GM03348 (cell line): Measurements from ENCODE around the gene TMEM63A.
"Not testable (repeated sequence)": the region's sequence is repeated elsewhere in the genome, so short reads cannot be mapped to it uniquely, and the experiment has no call there.

ENCODE experiments used
- DNase-seq: peaks from one replicate; pipeline ENCODE4 v3.0.0; 2012; ENCODE audit warnings: low spot score

TMEM63A gene

GRCh38 chr1:225908773-225909172, 26.6 kb upstream of the TMEM63A start:
- no peak for DNase-seq

DNA sequence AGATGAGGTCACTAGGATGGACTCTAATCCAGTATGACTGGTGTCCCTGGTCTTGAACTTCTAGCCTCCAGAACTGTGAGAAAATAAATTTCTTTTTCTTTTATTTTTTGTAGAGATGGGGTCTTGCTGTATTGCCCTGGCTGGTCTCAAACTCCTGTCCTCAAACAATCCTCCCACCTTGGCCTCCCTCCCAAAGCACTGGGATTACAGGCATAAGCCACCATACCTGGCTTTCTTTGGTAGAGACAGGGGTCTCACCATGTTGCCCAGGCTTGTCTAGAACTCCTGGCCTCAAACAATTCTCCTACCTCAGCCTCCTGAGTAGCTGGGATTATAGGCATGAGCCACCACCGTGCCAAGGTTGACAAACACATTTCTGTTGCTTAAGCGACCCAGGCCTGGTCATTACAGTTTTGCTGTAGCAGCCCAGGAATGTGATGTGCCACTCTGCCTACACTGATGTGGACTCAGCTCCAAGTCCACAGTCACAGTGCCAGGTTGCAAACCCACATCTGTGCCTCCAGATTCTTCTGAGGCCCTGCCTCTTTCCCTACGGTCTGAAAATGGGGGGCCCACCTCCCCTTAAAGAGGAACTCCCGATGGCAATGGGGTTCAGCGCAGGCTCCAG, 25.9 kb upstream of the TMEM63A start:
- no peak for DNase-seq

GRCh38 chr1:225907341-225907740, 25.2 kb upstream of the TMEM63A start:
- DNase-seq, result no peak

- no peak for DNase-seq
These were observed 24.3 kb upstream of the TMEM63A start for GRCh38 chr1:225906467-225906866.

GRCh38 chr1:225903623-225904022, 21.4 kb upstream of the TMEM63A start:
- no peak for DNase-seq

DNA sequence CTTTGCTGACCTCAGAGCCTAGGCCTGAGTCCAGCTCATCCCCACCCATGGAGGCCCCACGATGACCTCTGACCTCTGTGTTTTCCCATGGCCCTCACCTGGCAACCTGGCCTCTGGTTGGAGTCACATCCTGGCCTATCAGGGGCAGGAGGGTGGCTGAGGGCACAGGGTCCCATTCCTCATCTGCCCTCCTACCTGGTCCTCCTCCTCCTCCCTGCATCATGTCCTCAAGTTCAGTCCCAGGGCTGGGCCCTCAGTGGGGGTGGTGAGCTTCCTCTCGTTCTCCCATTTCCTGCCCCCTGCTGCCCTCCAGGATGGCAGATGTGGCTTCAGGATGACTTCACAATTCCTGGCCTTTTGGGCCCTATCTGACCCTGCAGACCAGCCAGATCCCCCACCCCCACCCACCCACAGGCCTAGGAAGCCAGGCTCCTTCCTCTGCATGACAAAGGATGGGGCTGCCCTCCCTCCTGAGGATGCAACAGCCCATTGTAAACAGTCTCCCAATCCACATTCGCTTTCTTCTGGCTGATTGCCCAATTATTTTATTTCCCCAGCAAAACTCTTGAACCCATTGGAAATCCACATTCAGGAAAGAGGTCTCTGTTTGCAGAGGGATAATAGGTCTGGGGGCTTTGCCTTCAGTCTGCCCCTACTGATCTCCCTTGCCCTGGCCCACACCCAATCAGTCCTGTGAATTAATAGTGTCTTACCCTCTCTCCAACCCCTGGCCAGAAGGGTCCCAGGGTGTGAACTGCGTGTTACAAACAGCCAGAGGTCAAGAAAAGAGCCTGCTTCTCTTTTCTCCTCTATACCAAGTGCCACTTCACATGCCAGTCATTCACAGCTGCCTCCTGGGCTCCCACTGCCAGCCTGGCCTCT, 17.1 kb upstream of the TMEM63A start:
- no peak for DNase-seq

GRCh38 chr1:225897595-225898514, 15.7 kb upstream of the TMEM63A start:
- no peak for DNase-seq

DNA sequence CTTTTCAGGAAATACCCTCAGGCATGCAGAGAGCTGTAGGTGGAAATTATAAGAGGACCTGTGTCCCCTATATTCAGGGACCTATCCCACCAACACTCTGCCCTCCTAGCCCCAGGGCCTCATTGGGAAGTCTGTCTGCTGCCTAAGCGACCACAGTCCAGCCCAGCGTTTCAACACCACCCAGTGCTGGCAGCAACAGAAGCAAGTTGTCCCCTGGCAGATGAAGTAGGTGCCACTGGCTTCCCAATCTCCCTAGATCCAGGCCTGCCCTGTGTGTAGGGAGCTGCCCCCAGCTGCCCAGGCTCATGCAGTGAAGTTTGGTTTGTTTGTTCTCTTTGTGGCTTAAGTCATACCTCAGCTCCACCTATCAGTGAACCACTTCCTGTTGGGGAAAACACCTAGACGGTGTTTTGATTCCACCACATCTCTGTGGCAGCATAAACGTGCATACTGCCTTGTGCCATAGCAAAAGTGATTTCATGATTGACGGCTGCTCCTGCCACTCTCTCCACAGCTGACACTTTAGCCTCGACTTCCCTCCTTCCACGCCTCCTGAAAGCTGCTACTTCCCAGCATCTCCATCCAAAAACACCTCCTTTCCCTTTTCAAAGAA, 14.9 kb upstream of the TMEM63A start:
- no peak for DNase-seq

DNA sequence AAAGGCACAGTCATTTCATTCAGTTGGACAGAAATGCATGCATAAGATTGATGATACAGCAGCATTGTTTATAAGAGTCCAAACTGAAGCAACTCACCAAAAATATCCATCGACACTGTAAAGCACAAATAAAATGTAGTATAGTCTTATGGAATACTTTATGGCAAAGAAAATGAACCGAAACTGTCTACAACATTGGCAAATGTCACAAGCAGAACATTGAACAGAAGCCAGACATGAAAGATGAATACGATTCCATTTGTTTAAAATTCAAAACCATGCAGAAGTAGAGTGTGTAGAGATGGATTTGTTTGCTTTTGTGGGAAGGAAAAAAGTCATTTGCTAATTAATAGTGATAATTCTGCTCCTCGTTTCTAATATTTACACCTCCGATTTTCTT, 14.3 kb upstream of the TMEM63A start:
- DNase-seq, result no peak

DNA sequence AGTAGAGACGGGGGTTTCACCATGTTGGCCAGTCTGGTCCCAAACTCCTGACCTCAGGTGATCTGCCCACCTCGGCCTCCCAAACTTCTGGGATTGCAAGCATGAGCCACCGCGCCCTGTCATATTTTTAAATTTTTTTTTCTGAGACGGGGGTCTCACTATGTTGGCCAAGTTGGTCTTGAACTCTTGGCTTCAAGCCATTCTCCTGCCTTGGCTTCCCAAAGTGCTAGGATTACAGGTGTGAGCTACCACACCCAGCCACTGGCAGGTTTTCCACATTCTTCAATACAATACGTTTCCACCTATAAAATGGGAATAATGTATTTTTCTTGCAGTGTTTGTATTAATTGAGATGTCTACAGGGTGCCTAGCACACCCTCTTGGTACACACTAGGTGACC, 10.1 kb upstream of the TMEM63A start:
- no peak for DNase-seq

GRCh38 chr1:225891229-225891972, 9.2 kb upstream of the TMEM63A start:
- no peak for DNase-seq

GRCh38 chr1:225890346-225891228, 8.4 kb upstream of the TMEM63A start:
- no peak for DNase-seq

- no peak for DNase-seq
These were observed 7.6 kb upstream of the TMEM63A start for GRCh38 chr1:225889743-225890142.

- DNase-seq, result no peak
These were observed 6.9 kb upstream of the TMEM63A start, which contains the start of gene LEFTY1 for GRCh38 chr1:225888898-225889601. Gene LEFTY1 (minus strand): TSS chr1:225889146. CDS start chr1:225889066, 80 bp downstream.

DNA sequence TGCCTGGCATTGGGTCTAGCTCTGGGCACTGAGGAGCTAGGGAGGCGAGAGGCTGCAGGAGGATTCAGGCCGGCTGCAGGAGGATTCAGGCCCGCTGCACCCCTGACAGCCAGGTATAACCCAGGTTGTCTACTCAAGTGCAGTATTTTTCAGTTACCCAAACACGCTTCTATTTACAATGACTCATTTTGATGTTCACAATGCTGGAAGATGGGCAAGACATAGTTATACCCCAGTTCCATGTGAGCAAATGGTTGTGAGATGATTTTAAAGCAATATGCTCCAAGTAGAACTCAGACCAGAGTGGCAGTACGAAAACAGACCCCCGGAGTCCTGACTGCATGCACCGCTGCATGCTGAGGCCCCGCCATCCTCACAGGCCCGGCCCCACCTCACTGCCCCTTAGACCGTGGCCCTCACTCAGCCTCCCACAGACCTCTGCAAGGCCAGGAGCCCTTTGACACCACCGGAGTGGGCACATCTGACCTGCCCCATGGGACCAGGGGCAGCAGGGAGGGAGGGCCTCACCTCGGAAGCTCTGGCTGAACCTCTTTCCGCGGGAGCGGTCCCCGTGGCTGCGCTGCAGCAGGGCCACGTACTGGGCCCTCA, 6.2 kb upstream of the TMEM63A start:
- DNase-seq, result no peak

DNA sequence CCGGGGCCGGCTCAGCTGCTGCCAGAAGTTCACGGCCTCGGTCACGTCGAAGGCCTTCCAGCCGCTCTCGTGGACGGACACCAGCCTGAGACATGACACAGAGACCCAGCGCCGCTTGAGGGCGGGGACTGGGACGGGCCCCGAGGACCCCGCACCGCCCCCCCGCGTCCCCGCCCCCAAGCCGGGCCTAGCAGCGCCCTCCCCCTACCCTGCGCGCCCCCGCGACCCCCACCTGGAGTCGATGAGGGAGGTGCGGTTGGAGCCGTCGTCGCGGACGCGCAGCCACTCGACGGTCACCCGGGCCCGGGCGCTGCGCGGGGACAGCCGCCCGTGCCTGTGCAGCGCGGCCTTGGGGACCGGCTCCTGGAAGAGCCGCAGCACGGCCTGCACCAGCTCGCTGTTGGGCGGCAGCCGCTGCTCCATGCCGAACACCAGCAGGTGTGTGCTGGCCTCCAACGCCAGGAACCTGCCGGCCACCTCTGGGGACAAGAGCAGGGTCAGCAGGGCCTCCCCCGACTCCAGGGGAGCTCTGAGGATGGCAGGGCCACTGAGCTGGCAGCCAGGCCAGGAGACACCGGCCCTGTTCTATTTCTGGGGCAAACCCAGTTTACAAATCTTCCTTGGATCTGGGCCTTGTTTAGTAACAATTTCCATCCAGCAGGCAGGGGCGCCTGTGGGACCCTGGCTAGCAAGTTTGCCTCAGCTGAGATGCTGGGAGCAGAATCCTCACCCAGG, 5.5 kb upstream of the TMEM63A start:
- DNase-seq, result not testable (repeated sequence)

GRCh38 chr1:225887030-225887314, 4.8 kb upstream of the TMEM63A start:
- DNase-seq, result no peak

- DNase-seq, result no peak
These were observed 4.2 kb upstream of the TMEM63A start for GRCh38 chr1:225886159-225887029.
